SW 1271 (cell line): ENCODE results near the gene TMEM127.
"Not testable (repeated sequence)": the region's sequence is repeated elsewhere in the genome, so short reads cannot be mapped to it uniquely, and the experiment has no call there.

Experiments
- DNase-seq, 2 experiments: peaks; one replicate each; lab custom pipeline; 2025; lab: John Stamatoyannopoulos, UW

Gene TMEM127, protein sequence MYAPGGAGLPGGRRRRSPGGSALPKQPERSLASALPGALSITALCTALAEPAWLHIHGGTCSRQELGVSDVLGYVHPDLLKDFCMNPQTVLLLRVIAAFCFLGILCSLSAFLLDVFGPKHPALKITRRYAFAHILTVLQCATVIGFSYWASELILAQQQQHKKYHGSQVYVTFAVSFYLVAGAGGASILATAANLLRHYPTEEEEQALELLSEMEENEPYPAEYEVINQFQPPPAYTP

DNA sequence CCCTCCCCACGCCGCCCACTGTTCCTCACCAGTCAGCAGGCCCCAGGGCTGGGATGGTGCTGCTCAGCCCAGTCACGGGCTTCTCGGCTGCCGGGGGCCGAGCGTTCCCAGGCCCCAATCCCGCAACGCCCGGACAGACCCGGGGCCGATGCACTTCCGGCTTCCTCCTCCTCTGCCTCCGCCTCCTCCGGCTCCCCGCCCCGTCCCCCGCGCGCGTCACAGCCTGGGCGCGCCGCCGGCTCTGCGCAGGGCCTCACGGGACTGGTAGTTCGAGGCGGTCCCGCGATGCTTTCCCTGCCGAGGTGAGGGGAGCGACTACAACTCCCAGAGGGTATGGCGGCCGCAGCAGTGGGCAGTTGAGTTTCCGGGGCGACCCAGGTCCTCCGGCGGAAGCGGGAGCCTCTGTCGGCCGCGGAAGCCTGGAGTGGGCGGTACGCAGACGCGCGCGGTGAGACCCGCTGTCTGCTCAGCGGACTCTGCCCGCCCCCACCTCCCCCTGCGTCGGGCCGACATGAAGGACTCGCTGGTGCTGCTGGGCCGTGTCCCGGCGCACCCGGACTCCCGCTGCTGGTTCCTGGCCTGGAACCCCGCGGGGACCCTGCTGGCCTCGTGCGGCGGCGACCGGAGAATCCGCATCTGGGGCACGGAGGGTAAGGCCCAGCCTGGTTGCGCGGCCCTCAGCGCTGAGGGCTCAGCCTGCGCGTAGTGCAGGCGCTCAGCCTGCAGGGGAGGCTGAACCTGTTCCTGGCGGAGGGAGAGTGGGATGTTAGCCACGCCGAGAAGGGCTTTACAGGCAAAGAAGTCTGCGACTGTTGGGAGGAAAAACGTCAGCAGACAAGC is at the start of gene TMEM127, which contains the start of gene CIAO1:
Gene TMEM127, minus strand, starts transcription at position 158 of the 840 bp plus-strand sequence. CDS start 616 bp downstream, outside the sequence.
Gene CIAO1, plus strand, starts transcription at position 386 of the 840 bp plus-strand sequence. Its CDS starts 126 bp downstream, at position 512.
- DNase-seq: peak; percentile 95 to 97

DNA sequence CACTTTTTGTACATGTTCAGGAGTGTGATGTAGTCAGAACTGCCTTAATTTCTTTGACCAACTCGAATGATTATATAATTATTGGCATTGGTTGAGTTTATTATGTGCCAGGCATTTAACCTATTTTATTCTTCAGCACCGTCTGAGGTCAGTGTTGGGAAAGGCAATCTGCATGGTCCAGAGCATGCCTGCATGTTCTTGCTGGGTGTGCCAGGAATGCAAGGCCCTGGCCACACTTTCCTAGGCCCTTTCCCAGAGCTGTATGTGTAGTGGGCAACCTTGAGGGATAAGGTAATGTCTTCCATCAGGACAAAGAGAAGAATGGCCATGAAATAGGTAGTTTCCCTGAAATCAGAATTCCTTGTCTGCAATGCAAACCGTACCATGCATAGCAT is 49.2 kb upstream of the TMEM127 start:
- no peak for DNase-seq

GRCh38 chr2:96308248-96308647 is 42.5 kb upstream of the TMEM127 start:
- DNase-seq: no peak

DNA sequence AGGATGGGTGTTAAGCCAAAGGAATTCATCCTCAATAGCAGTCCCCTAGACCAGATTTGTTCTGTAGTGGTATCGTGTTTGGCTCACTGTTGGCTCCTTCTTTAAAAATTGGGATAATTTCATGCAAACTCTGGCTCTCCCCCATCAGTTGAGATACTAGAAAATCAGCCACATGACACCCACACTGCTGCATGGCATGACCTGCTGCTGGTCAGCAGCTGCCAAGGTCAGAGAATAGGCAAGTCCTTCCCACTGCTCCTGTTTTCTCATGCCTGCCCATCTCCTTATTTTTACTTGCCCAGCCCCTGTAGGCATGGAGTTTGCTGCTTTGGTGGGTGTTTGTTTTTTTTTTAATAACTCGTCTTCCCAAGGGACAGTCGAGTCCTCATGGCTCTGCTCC is 40.6 kb upstream of the TMEM127 start:
- no peak for DNase-seq

GRCh38 chr2:96305979-96306308 is 40.1 kb upstream of the TMEM127 start:
- no peak for DNase-seq

DNA sequence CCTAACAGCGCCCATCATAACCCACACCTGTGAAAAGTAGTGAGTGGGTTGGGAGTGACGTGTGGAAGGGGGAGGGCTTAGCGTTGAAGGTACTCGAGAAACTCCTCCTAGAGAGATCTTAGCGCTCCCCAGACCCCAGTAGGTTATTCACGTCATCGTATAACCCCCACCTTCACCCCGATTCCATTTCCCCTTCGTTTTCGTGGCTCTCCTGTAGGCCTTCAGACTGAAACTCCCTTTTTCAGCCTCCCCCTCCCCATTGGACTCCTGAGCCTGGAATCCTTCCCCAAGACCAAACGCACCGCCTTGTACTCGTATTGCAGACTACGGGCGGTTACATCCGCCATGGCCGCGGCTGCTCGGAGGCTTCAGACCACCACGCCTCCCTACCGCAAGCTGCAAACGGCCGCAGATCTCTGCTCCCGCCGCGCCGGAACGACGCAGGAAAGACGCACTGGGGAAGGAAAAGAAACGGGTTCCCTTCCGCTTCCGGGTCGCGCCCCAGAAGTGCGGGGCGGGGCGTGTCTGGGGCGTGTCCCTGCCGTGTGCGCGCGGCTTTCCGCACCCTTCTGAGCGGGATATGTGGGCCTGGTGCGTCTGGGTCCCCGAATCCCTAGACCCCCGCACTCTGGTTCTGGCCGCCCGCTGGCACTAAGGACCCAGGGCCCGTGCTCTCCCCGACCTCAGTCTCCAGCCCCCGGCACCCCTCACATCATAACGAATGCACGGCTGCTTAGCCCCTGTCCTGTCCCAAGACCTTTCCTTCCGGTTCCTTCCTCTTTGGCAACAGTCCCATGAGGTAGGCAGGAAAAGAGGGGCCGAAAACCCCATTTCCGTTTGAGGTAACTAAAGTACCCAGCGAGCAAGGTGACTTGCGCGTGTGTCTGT is 39.5 kb upstream of the TMEM127 start, which contains the start of gene SNRNP200:
Gene SNRNP200, minus strand, starts transcription at position 456 of the 888 bp plus-strand sequence. Its CDS starts 109 bp downstream, at position 347.
- DNase-seq: peak; percentile 85 to 88

DNA sequence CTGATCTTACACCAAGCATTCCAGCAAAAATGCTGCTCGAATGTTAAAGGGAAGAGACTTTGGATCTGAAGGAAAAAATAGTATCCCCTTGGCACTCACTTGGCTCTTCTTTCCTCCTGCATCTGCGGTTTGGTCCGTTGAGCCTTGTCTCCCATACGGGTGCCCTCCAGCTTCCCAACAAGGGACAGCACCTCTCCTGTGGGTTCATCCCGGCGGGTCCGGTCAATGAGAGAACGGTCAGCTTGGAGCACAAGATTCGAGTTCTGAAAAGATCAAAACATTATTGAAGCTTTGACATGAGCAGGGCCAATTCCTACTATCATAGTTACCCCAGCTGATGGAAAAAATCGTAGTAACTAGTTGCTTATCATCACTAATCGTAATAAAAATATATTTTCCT is 38.8 kb upstream of the TMEM127 start:
- DNase-seq: no peak

GRCh38 chr2:96301865-96302264 is 36.1 kb upstream of the TMEM127 start:
- no peak for DNase-seq

DNA sequence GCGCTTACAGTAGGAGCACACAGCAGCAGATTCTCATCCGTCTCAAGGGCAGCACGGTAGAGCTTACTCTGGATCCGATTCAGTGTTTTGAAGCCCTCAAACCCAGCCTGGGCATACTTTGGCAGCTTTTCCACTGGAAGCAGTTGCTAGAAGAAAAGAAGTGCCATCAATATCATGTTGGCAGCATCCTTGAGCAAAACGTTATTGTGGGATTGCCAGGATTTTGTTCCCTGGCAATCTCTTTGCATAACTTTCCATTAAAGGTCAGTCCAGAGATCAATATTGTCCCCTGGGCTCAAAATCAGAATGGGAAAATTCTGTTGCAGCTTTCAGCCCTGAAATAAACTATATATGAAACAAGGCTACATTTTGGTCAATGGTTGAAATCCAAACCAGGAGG is 31.1 kb upstream of the TMEM127 start:
- no peak for DNase-seq

DNA sequence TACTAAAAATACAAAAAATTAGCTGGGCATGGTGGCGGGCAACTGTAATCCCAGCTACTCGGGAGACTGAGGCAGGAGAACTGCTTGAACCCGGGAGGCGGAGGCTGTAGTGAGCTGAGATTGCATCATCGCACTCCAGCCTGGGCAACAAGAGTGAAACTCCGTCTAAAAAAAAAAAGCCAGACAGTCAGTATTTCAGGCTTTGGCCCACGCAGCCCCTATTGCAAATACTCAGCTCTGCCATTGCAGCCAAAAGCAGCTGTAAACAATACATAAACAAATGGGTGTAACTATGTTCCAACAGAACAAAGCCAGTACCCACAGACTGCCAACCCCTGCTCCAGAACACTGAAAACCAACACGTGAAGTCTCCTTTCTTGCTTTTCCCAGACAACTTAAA is 28.5 kb upstream of the TMEM127 start:
- not testable (repeated sequence) for DNase-seq

- no peak for DNase-seq
Measured at GRCh38 chr2:96291751-96292150, 26.0 kb upstream of the TMEM127 start.

GRCh38 chr2:96287273-96287856 is 21.6 kb upstream of the TMEM127 start:
- DNase-seq: no peak

GRCh38 chr2:96276787-96277499 is 11.1 kb upstream of the TMEM127 start:
- DNase-seq: no peak

DNA sequence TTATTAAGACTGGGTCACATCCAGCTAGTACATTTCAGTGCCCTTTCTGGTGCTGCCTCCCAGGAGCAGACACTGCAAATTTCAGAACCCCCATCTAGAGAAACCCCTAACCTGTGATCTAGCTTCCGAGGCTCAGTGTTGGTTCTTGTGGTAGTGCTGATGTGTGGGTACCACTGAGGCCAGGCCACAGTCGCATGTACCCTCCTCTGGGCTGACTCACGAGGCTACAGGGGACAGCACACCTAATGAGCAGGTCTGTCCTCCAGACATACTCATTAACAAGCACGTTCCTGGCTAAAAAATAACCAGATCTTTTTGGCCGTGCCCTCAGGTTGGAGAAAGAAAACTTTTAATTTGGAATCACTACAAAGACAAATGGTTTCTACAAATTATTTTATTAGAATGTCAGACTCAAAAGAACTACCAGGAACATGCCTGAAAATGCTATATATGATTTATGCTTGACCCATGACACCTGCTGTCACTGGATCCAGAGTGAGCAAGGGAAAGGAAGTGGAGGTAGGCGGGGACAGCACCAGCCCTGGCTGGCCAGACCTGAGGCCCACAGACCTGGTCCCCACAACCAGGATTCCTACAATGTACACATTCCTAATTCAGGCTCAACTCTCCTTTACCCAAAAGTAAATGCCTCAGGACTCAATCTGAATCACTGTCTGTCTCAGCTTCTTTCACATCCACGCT is 8.7 kb upstream of the TMEM127 start:
- no peak for DNase-seq

GRCh38 chr2:96273763-96274162 is 8.0 kb upstream of the TMEM127 start:
- DNase-seq: no peak

DNA sequence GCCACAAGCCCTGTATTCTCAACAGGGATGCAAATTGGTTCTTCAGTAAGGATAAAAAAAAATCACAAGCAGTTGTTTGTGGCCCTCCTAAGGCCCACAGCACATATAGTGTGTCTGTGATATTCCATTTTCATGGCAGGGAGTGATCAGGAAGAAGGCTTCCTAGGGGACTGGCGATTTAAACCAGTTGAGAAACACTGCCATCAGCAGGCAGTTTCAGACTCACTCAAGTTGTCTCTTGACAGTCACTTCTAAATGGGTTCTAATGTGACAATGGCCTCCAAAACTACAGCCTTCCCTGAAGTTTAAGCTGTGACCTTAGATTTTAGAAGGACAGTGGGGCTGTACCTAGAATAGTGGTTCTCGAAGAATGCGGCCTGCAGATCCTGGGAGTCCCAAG is 6.2 kb upstream of the TMEM127 start:
- no peak for DNase-seq

DNA sequence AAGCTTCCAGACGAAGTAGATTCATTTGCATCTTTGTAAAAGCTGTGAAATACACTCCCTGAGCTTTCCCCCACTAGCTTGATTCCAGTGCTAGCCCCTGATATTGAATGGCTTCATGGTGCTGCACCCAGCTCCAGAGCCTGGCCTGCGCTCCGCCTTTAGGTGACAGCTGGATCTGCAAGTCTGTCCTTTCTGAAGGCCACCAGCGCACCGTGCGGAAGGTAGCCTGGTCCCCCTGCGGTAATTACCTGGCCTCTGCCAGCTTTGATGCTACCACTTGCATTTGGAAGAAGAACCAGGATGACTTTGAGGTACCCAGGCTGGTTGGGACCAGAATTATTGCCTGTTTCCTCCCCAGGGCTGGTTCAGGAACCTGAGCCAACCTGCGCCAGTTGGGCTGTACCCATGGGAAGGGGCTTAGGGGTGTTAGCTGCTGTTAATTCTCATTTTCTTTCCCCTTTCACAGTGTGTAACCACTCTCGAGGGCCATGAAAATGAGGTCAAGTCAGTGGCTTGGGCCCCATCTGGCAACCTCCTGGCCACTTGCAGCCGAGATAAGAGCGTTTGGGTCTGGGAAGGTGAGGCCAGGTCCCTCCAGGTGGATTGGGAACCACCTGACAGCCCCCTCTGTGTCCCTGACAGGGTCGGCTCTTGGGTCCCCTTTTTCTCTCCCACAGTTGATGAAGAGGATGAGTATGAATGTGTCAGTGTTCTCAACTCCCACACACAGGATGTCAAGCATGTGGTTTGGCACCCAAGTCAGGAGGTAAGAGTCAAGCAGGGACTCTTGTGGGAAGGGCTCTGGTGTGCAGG is 1.6 kb upstream of the TMEM127 start:
- peak in 1 of 2 experiments; percentile 34 for DNase-seq

- peak in 1 of 2 experiments; percentile 33 for DNase-seq
Measured at GRCh38 chr2:96265349-96265839, 403 bp downstream of the TMEM127 start.

DNA sequence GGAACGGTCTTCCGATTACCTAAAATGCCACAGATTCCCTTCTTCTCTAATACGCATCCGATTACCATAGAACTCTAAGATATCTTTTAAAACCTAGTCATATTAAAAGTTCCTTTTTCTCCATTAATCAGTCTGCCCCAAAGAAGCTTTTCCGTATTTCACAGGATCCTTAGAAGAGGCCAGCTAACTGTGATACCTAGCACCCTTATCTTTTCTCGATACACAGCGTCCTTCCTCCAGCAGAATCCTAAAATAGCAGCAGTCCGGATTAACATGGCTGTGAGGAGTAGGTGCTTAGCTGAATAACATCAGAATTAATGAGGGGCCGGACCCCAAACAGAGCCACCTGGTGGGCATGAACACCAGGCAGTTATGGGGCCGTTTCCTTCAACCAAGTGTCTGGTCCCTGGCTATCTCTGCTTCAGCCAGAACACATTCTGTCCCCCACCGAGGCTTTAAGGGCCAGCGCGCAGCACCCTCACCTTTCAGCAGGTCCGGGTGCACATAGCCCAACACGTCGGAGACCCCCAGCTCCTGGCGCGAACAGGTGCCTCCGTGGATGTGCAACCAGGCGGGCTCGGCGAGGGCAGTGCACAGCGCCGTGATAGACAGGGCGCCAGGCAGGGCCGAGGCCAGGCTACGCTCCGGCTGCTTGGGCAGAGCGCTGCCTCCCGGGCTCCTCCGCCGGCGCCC is 995 bp downstream of the TMEM127 start:
- peak in 1 of 2 experiments; percentile 55 for DNase-seq
